ENCODE data around the gene LXN. TPM values are rescaled to one million over a fixed set of nuclear protein-coding genes. Genes with fewer than 3 reads are reported as not detected.
A peak's percentile ranks its signal among the peaks of the same experiment; 100 is the strongest.

The LXN gene
- total RNA-seq, 1 experiment from 2014 or later: 301 TPM

DNA sequence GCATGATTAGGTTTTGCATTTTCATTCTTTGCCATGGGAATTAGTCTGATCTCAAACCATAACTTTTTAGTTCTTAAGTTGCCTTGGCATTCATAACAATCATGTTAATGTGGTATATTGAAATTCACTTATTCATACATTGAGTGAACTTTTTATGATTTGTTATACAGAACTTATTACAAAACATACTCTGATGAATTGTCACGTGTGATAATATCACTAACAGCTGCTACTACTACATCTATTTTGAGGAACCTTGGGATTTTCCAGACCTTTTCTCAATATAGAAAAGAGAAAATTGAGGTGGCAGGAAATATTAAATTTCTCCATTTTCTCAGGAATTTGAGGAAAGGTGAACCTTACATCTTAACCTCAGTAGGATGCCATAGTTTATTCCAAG lies 9.2 kb downstream of the LXN start:
- ChIA-PET POLR2A (interaction anchor here (0.6 kb wide), 1 partner anchor 1867 kb away, joined by 3 read pairs; no protein-coding TSS in a partner anchor), CTCF (interaction anchor here (1.3 kb wide), 1 partner anchor 126 kb away, joined by 5 read pairs; no protein-coding TSS in a partner anchor)
- intact Hi-C loops (cut with micrococcal nuclease; ENCODE audit: unreplicated experiment) (no loop called here), in situ Hi-C loops (cut with HindIII; ENCODE audit: low pct_unique_long_range_greater_than_20kb, low sequenced_read_pairs) (no loop called here)
- DNase-seq (ENCODE audit: low read depth, low spot score): no peak
- peaks cover 57% of the 10 kb centered on the region for H3K4me1 ChIP-seq (ENCODE audit: control insufficient read depth, insufficient read depth, low read length)
- no peaks in the 10 kb centered on the region for H3K27me3 ChIP-seq (ENCODE audit: control insufficient read depth, insufficient read depth, low read length)
- peaks cover 69% of the 10 kb centered on the region for H3K36me3 ChIP-seq (ENCODE audit: control insufficient read depth, insufficient read depth, low read length)
- no peak for ATAC-seq
- TF ChIP-seq, protein P1, sequence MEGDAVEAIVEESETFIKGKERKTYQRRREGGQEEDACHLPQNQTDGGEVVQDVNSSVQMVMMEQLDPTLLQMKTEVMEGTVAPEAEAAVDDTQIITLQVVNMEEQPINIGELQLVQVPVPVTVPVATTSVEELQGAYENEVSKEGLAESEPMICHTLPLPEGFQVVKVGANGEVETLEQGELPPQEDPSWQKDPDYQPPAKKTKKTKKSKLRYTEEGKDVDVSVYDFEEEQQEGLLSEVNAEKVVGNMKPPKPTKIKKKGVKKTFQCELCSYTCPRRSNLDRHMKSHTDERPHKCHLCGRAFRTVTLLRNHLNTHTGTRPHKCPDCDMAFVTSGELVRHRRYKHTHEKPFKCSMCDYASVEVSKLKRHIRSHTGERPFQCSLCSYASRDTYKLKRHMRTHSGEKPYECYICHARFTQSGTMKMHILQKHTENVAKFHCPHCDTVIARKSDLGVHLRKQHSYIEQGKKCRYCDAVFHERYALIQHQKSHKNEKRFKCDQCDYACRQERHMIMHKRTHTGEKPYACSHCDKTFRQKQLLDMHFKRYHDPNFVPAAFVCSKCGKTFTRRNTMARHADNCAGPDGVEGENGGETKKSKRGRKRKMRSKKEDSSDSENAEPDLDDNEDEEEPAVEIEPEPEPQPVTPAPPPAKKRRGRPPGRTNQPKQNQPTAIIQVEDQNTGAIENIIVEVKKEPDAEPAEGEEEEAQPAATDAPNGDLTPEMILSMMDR (IDR thresholded peaks at IDR 0.05): no peak
- TF ChIP-seq SIN3A (IDR thresholded peaks at IDR 0.05; ENCODE audit: borderline replicate concordance, insufficient read depth, low read depth, low read length) (no peak), TCF7L2 (IDR thresholded peaks at IDR 0.05; ENCODE audit: low read depth, low read length) (no peak), POLR2AphosphoS5 (IDR thresholded peaks at IDR 0.05; ENCODE audit: low read depth, low read length) (no peak)
- TF ChIP-seq, protein P2, sequence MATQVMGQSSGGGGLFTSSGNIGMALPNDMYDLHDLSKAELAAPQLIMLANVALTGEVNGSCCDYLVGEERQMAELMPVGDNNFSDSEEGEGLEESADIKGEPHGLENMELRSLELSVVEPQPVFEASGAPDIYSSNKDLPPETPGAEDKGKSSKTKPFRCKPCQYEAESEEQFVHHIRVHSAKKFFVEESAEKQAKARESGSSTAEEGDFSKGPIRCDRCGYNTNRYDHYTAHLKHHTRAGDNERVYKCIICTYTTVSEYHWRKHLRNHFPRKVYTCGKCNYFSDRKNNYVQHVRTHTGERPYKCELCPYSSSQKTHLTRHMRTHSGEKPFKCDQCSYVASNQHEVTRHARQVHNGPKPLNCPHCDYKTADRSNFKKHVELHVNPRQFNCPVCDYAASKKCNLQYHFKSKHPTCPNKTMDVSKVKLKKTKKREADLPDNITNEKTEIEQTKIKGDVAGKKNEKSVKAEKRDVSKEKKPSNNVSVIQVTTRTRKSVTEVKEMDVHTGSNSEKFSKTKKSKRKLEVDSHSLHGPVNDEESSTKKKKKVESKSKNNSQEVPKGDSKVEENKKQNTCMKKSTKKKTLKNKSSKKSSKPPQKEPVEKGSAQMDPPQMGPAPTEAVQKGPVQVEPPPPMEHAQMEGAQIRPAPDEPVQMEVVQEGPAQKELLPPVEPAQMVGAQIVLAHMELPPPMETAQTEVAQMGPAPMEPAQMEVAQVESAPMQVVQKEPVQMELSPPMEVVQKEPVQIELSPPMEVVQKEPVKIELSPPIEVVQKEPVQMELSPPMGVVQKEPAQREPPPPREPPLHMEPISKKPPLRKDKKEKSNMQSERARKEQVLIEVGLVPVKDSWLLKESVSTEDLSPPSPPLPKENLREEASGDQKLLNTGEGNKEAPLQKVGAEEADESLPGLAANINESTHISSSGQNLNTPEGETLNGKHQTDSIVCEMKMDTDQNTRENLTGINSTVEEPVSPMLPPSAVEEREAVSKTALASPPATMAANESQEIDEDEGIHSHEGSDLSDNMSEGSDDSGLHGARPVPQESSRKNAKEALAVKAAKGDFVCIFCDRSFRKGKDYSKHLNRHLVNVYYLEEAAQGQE (IDR thresholded peaks at IDR 0.05; ENCODE audit: insufficient read depth in 1 of 2, low read depth in 2 of 2, low read length in 1 of 2): no peak
- peak overlapping the region; percentile 40; the same call in 1 of the 2 replicates for H3K27ac ChIP-seq (ENCODE audit: low read length)
- no TSS peak for BruUV-seq (replicated peaks)
- H3K4me3 ChIP-seq (ENCODE audit: low read depth in 2 of 2, low read length in 2 of 2): no peak overlapping the region
- H3K9me3 ChIP-seq (ENCODE audit: control insufficient read depth, insufficient read depth, low read depth, low read length): no peaks in the 10 kb centered on the region

DNA sequence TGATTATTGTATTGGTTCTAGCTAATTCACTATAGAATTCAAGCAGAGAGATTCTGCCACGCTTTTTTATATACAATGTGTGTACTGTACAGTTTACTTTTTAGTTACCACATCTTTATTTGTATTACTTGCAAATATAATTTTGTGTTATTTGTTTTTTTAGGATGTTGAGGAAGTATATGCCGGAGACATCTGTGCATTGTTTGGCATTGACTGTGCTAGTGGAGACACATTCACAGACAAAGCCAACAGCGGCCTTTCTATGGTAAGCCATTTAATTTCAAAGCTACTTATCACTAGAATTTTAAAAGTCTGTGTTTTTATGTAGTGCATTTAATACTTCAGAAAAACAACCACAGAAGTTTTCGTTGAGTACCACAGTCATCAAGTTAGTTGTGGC lies 11.7 kb downstream of the LXN start:
- Histone ChIP-seq H3K9me3 (ENCODE audit: control insufficient read depth, insufficient read depth, low read depth, low read length) (no peaks in the 10 kb centered on the region), H3K36me3 (ENCODE audit: control insufficient read depth, insufficient read depth, low read length) (peaks cover 67% of the 10 kb centered on the region), H3K4me1 (ENCODE audit: control insufficient read depth, insufficient read depth, low read length) (peaks cover 37% of the 10 kb centered on the region), H3K27me3 (ENCODE audit: control insufficient read depth, insufficient read depth, low read length) (no peaks in the 10 kb centered on the region), H3K27ac (ENCODE audit: low read length) (peak overlapping the region; percentile 53), H3K4me3 (ENCODE audit: low read depth in 2 of 2, low read length in 2 of 2) (no peak overlapping the region)
- ATAC-seq (no peak), DNase-seq (ENCODE audit: low read depth, low spot score) (no peak)
- ChIA-PET CTCF (interaction anchor here (0.6 to 3.4 kb wide), 4 partner anchors 41 to 129 kb away, joined by 4 to 19 read pairs (median 6); no protein-coding TSS in a partner anchor), POLR2A (interaction anchor here (0.5 to 1.0 kb wide), 2 partner anchors 58 to 542 kb away, joined by 3 read pairs; no protein-coding TSS in a partner anchor)
- no TSS peak for BruUV-seq (replicated peaks)
- TF ChIP-seq POLR2AphosphoS5 (IDR thresholded peaks at IDR 0.05; ENCODE audit: low read depth, low read length) (no peak), TCF7L2 (IDR thresholded peaks at IDR 0.05; ENCODE audit: low read depth, low read length) (no peak), SIN3A (IDR thresholded peaks at IDR 0.05; ENCODE audit: borderline replicate concordance, insufficient read depth, low read depth, low read length) (no peak)
- TF ChIP-seq, protein P2 (IDR thresholded peaks at IDR 0.05; ENCODE audit: insufficient read depth in 1 of 2, low read depth in 2 of 2, low read length in 1 of 2): no peak
- TF ChIP-seq, protein P1 (IDR thresholded peaks at IDR 0.05): no peak
- in situ Hi-C loops (cut with HindIII; ENCODE audit: low pct_unique_long_range_greater_than_20kb, low sequenced_read_pairs): no loop called here
- intact Hi-C loops (cut with micrococcal nuclease; ENCODE audit: unreplicated experiment): no loop called here

Data from Panc1 (cell line).